ENCODE results near the gene LSMEM2. TPM values are rescaled to one million over a fixed set of nuclear protein-coding genes. Genes with fewer than 3 reads are reported as not detected.

The LSMEM2 gene
- polyA plus RNA-seq, 1 donor (not counting 4 experiments of a cell fraction or from before 2014, with no cell fraction given), result not detected

GRCh38 chr3:50255251-50255615 lies 23.7 kb upstream of the LSMEM2 start:
- no peak for TF ChIP-seq EZH2 (IDR thresholded peaks at IDR 0.05; ENCODE audit: low read length)
- TF ChIP-seq, protein P1, sequence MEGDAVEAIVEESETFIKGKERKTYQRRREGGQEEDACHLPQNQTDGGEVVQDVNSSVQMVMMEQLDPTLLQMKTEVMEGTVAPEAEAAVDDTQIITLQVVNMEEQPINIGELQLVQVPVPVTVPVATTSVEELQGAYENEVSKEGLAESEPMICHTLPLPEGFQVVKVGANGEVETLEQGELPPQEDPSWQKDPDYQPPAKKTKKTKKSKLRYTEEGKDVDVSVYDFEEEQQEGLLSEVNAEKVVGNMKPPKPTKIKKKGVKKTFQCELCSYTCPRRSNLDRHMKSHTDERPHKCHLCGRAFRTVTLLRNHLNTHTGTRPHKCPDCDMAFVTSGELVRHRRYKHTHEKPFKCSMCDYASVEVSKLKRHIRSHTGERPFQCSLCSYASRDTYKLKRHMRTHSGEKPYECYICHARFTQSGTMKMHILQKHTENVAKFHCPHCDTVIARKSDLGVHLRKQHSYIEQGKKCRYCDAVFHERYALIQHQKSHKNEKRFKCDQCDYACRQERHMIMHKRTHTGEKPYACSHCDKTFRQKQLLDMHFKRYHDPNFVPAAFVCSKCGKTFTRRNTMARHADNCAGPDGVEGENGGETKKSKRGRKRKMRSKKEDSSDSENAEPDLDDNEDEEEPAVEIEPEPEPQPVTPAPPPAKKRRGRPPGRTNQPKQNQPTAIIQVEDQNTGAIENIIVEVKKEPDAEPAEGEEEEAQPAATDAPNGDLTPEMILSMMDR (optimal IDR thresholded peaks at IDR 0.05 in 1 of 3, IDR thresholded peaks at IDR 0.05 in 1 of 3, conservative IDR thresholded peaks at IDR 0.05 in 1 of 3; ENCODE audit: extremely low read depth in 1 of 3, insufficient read depth in 2 of 3, low read length in 3 of 3), result no peak
- Histone ChIP-seq H3K4me1 (ENCODE audit: control insufficient read depth, extremely low read depth, insufficient read depth, low read length) (peaks cover 38% of the 10 kb centered on the region), H3K27me3 (ENCODE audit: control insufficient read depth, extremely low read depth, insufficient read depth, low read length) (no peaks in the 10 kb centered on the region), H3K36me3 (ENCODE audit: control insufficient read depth in 2 of 2, extremely low read depth in 1 of 2, insufficient read depth in 2 of 2, low read length in 2 of 2) (peaks cover 26 to 38% of the 10 kb centered on the region in 2 experiments), H3K9me3 (ENCODE audit: control insufficient read depth, low read depth, low read length) (no peaks in the 10 kb centered on the region), H3K9me1 (ENCODE audit: control insufficient read depth, extremely low read depth, insufficient read depth, low read length) (peaks cover 3% of the 10 kb centered on the region), H3K27ac (ENCODE audit: control insufficient read depth, insufficient read depth, low read length) (peak overlapping the region; percentile 71), H3K4me3 (ENCODE audit: control insufficient read depth in 2 of 3, extremely low read depth in 1 of 3, insufficient read depth in 2 of 3, low read depth in 1 of 3, low read length in 3 of 3) (no peak overlapping the region), H4K20me1 (ENCODE audit: control insufficient read depth, extremely low read depth, insufficient read depth, low read length) (peaks cover 9% of the 10 kb centered on the region), H3K79me2 (ENCODE audit: control insufficient read depth, insufficient read depth, low read length) (peaks cover 27% of the 10 kb centered on the region), H3K4me2 (ENCODE audit: control insufficient read depth, extremely low read depth, insufficient read depth, low read depth, low read length) (peak overlapping the region; percentile 7), H3K9ac (ENCODE audit: control insufficient read depth, extremely low read depth, insufficient read depth, low read length) (peak overlapping the region; percentile 46), H2AFZ (ENCODE audit: control insufficient read depth, low read length) (no peak overlapping the region)
- dilution Hi-C loops (cut with MboI; ENCODE audit: extremely low pct_ligation_motif_present, low sequenced_read_pairs), result no loop called here
- FAIRE-seq, result peak; percentile 63
- no peak for DNase-seq (ENCODE audit: low read depth, low spot score)

DNA sequence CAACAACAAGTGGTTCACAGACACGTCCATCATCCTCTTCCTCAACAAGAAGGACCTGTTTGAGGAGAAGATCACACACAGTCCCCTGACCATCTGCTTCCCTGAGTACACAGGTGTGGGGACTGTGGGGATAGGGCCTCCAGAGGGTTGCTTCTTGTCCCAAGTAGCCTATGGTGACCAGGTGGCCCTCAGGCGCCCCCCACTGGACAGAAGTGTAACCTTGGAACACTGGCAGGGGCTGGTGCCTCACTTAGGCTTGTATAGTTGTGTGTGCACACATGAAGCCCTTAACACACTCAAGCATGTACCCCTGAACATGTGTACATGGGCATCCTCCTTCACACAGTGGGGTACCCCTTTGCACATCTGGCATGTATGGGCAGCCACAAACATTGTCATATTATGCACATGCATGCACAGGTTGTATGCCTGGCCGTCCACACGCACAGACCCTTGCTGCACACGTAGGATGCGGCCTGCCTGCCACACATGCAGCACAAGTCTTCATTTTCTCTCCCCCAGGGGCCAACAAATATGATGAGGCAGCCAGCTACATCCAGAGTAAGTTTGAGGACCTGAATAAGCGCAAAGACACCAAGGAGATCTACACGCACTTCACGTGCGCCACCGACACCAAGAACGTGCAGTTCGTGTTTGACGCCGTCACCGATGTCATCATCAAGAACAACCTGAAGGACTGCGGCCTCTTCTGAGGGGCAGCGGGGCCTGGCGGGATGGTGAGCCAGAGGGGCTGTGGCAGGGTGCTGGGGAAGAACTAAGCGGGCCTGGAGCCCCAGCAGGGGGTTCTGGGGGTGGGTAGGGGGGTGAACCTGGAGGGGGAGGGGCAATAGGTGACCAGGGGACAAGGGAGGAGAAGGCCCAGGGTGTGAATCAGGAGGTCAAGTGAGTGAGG lies 21.7 kb upstream of the LSMEM2 start:
- Histone ChIP-seq H4K20me1 (ENCODE audit: control insufficient read depth, extremely low read depth, insufficient read depth, low read length) (no peaks in the 10 kb centered on the region), H3K4me1 (ENCODE audit: control insufficient read depth, extremely low read depth, insufficient read depth, low read length) (peaks cover 30% of the 10 kb centered on the region), H3K36me3 (ENCODE audit: control insufficient read depth in 2 of 2, extremely low read depth in 1 of 2, insufficient read depth in 2 of 2, low read length in 2 of 2) (peaks cover 23 to 33% of the 10 kb centered on the region in 2 experiments), H3K9me3 (ENCODE audit: control insufficient read depth, low read depth, low read length) (no peaks in the 10 kb centered on the region), H2AFZ (ENCODE audit: control insufficient read depth, low read length) (no peak overlapping the region), H3K9me1 (ENCODE audit: control insufficient read depth, extremely low read depth, insufficient read depth, low read length) (no peaks in the 10 kb centered on the region), H3K9ac (ENCODE audit: control insufficient read depth, extremely low read depth, insufficient read depth, low read length) (no peak overlapping the region), H3K4me3 (ENCODE audit: control insufficient read depth in 2 of 3, extremely low read depth in 1 of 3, insufficient read depth in 2 of 3, low read depth in 1 of 3, low read length in 3 of 3) (no peak overlapping the region), H3K27ac (ENCODE audit: control insufficient read depth, insufficient read depth, low read length) (no peak overlapping the region), H3K27me3 (ENCODE audit: control insufficient read depth, extremely low read depth, insufficient read depth, low read length) (no peaks in the 10 kb centered on the region), H3K79me2 (ENCODE audit: control insufficient read depth, insufficient read depth, low read length) (peaks cover 10% of the 10 kb centered on the region), H3K4me2 (ENCODE audit: control insufficient read depth, extremely low read depth, insufficient read depth, low read depth, low read length) (no peak overlapping the region)
- FAIRE-seq (no peak), DNase-seq (ENCODE audit: low read depth, low spot score) (no peak)
- dilution Hi-C loops (cut with MboI; ENCODE audit: extremely low pct_ligation_motif_present, low sequenced_read_pairs), result no loop called here
- TF ChIP-seq, protein P1 (optimal IDR thresholded peaks at IDR 0.05 in 1 of 3, IDR thresholded peaks at IDR 0.05 in 1 of 3, conservative IDR thresholded peaks at IDR 0.05 in 1 of 3; ENCODE audit: extremely low read depth in 1 of 3, insufficient read depth in 2 of 3, low read length in 3 of 3), result peak in 2 of 3 experiments; percentile 49 to 63
- no peak for TF ChIP-seq EZH2 (IDR thresholded peaks at IDR 0.05; ENCODE audit: low read length)

All from keratinocyte (primary cell).